Amniotic epithelial cell (primary cell): Measurements from ENCODE around the gene TSHZ3.
A peak's percentile ranks its signal among the peaks of the same experiment; 100 is the strongest.

Experiments used
- DNase-seq: peaks from one replicate; pipeline ENCODE4 v3.0.0-alpha.2; 2010; ENCODE audit warnings: low read depth

TSHZ3 gene

GRCh38 chr19:31334849-31335624 lies 14.2 kb downstream of the TSHZ3 start:
- peak; percentile 56 for DNase-seq

GRCh38 chr19:31334101-31334848 lies 15.0 kb downstream of the TSHZ3 start:
- DNase-seq, result peak; percentile 96

GRCh38 chr19:31332096-31332495 lies 17.1 kb downstream of the TSHZ3 start:
- DNase-seq, result peak; percentile 77

GRCh38 chr19:31331536-31331935 lies 17.7 kb downstream of the TSHZ3 start:
- no peak for DNase-seq

GRCh38 chr19:31330761-31331160 lies 18.5 kb downstream of the TSHZ3 start:
- DNase-seq, result no peak

GRCh38 chr19:31330237-31330636 lies 19.0 kb downstream of the TSHZ3 start:
- no peak for DNase-seq

- DNase-seq, result no peak
These were observed 19.4 kb downstream of the TSHZ3 start for GRCh38 chr19:31329819-31330218.

- DNase-seq, result no peak
These were observed 21.0 kb downstream of the TSHZ3 start for GRCh38 chr19:31328238-31328637.

GRCh38 chr19:31326329-31327028 lies 22.8 kb downstream of the TSHZ3 start:
- no peak for DNase-seq

GRCh38 chr19:31325342-31325741 lies 23.9 kb downstream of the TSHZ3 start:
- DNase-seq, result no peak

GRCh38 chr19:31319465-31319864 lies 29.8 kb downstream of the TSHZ3 start:
- DNase-seq, result no peak

- DNase-seq, result peak; percentile 29
These were observed 30.3 kb downstream of the TSHZ3 start for GRCh38 chr19:31318790-31319425.

- no peak for DNase-seq
These were observed 31.7 kb downstream of the TSHZ3 start for GRCh38 chr19:31317570-31317969.

GRCh38 chr19:31317093-31317492 lies 32.1 kb downstream of the TSHZ3 start:
- DNase-seq, result no peak

GRCh38 chr19:31316201-31316951 lies 32.9 kb downstream of the TSHZ3 start:
- DNase-seq, result peak; percentile 78

GRCh38 chr19:31315652-31316051 lies 33.6 kb downstream of the TSHZ3 start:
- no peak for DNase-seq

- no peak for DNase-seq
These were observed 34.2 kb downstream of the TSHZ3 start for GRCh38 chr19:31314849-31315629.

GRCh38 chr19:31314156-31314555 lies 35.1 kb downstream of the TSHZ3 start:
- no peak for DNase-seq

GRCh38 chr19:31313291-31314030 lies 35.8 kb downstream of the TSHZ3 start:
- no peak for DNase-seq

GRCh38 chr19:31312677-31313244 lies 36.5 kb downstream of the TSHZ3 start:
- peak; percentile 51 for DNase-seq
